ENCODE data around the gene EXTL1.
A peak's percentile ranks its signal among the peaks of the same experiment; 100 is the strongest.

DNA sequence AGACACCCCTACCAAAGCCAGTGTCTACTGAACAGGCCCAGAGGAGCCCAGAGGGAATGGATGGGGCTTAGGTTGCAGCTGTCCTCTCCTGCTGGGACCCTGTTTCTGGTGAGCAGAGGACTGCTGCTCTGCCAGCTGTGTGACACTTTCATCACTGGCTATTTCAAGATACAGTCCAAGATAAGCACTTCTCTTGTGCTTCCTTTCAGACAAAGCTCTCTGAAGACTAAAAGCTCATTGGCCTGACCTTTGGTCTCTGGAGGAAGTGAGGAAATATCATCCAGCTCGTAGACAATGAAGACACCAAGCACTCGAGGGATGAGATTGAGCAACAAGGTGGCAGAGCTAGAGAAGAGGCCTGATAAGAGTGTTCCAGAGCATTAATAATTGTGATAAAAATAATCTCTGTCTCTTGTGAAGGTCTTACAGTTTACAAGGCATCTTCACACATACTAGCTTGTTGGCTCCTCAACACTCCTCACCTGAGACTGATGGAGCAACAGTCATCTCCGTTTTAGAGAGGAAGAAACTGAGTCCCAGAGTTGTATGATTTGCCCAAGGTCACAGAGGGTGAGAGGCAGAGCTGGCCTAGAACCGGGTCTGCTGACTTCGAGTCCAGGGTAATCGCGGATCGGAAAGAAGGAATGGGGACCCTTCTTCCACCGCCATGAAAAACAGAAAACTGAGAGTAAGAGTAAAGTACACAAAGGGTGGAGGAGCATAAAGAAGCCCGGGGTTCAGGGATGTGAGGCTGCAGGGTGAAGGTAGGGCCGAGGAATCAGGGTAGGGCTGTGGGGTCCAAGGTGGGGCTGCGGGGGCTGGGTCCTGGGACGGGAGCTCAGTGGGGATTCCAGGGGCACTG lies 24.4 kb upstream of the EXTL1 start:
- TF ChIP-seq POLR2A (IDR thresholded peaks at IDR 0.05) = peak; percentile 27
- TF ChIP-seq, protein P1, sequence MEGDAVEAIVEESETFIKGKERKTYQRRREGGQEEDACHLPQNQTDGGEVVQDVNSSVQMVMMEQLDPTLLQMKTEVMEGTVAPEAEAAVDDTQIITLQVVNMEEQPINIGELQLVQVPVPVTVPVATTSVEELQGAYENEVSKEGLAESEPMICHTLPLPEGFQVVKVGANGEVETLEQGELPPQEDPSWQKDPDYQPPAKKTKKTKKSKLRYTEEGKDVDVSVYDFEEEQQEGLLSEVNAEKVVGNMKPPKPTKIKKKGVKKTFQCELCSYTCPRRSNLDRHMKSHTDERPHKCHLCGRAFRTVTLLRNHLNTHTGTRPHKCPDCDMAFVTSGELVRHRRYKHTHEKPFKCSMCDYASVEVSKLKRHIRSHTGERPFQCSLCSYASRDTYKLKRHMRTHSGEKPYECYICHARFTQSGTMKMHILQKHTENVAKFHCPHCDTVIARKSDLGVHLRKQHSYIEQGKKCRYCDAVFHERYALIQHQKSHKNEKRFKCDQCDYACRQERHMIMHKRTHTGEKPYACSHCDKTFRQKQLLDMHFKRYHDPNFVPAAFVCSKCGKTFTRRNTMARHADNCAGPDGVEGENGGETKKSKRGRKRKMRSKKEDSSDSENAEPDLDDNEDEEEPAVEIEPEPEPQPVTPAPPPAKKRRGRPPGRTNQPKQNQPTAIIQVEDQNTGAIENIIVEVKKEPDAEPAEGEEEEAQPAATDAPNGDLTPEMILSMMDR (IDR thresholded peaks at IDR 0.05) = no peak
